Gastrocnemius medialis (tissue), 4 donors: ENCODE results near the gene PRKCE. TPM values are rescaled to one million over a fixed set of nuclear protein-coding genes. Genes with fewer than 3 reads are reported as not detected.

Experiments
- ATAC-seq, 2 donors: fragments of 150-250 bp; one replicate each; pipeline ENCODE4 v1.9.1; 2016
- DNase-seq, 2 donors: peaks; one replicate each; pipeline ENCODE4 v3.0.0-alpha.2; 2019
- H3K27ac ChIP-seq, 4 donors: fragments of 200-600 bp; sonication (generic); 1 replicate in 1 of 4; 2 replicates in 3 of 4; pipeline ENCODE4 v1.5.1; 2016 to 2018; ENCODE audit warnings: mild to moderate bottlenecking in 2 of 4, moderate library complexity in 1 of 4
- H3K27me3 ChIP-seq, 3 donors: fragments of 200-600 bp; sonication (generic) in 2 of 3; 1 replicate in 1 of 3; 2 replicates in 2 of 3; pipeline versions ENCODE4 v1.5.1 to v1.6.0; 2016 to 2019; ENCODE audit warnings: mild to moderate bottlenecking in 1 of 3, moderate library complexity in 1 of 3
- H3K36me3 ChIP-seq, 2 donors: fragments of 200-600 bp; sonication (generic) in 1 of 2; one replicate each; pipeline ENCODE4 v1.5.1; 2017 to 2018
- H3K4me1 ChIP-seq, 2 donors: fragments of 200-600 bp; sonication (generic) in 1 of 2; one replicate each; pipeline ENCODE4 v1.5.1; 2016 to 2017; ENCODE audit warnings: mild to moderate bottlenecking in 2 of 2
- H3K4me3 ChIP-seq, 4 donors: fragments of 200-600 bp; sonication (generic) in 3 of 4; 1 replicate in 1 of 4; 2 replicates in 3 of 4; pipeline ENCODE4 v1.5.1; 2016 to 2019; ENCODE audit warnings: mild to moderate bottlenecking in 2 of 4
- H3K9me3 ChIP-seq, 3 donors: fragments of 200-600 bp; sonication (generic) in 2 of 3; 1 replicate in 1 of 3; 2 replicates in 2 of 3; pipeline ENCODE4 v1.5.1; 2016 to 2019
- CTCF ChIP-seq, 5 experiments: fragments of 450-650 bp in 3 of 5; fragments of 200-600 bp in 2 of 5; sonication (generic) in 2 of 5; IDR thresholded peaks in 4 of 5; conservative IDR thresholded peaks in 1 of 5; 1 replicate in 4 of 5; 2 replicates in 1 of 5; pipeline ENCODE4 v1.5.1; 2016 to 2019; ENCODE audit warnings: antibody characterized with exemption in 5 of 5, mild to moderate bottlenecking in 3 of 5, moderate library complexity in 3 of 5
- POLR2A ChIP-seq, 2 donors: fragments of 450-650 bp; IDR thresholded peaks; one replicate each; pipeline ENCODE4 v1.6.1; 2017; ENCODE audit warnings: antibody characterized with exemption in 2 of 2, mild to moderate bottlenecking in 2 of 2, moderate library complexity in 2 of 2
- in situ Hi-C, 4 donors: fragments of 200-750 bp; cut with MboI; loops; one replicate each; pipeline versions ENCODE4 v1.15.0 to v1.8.0; 2017; ENCODE audit warnings: low sequenced_read_pairs in 4 of 4
- intact Hi-C: fragments of 100-400 bp; cut with DNase I; formaldehyde crosslinking; loops from one replicate; pipeline ENCODE4 v1.15.1; 2023; ENCODE audit warnings: low total_unique reads
- total RNA-seq, 4 donors: library from RNA; depleted of rRNA; stranded (reverse); fragments of >200 nt; gene quantifications; one replicate each; pipeline versions ENCODE4 v1.1.0 to v1.2.3, GENCODE V29; 2016

The PRKCE gene
- total RNA-seq, 4 donors from 2014 or later = 5.8 to 28.9 (median 11.8) TPM

GRCh38 chr2:46018773-46019591 lies 367.5 kb downstream of the PRKCE start:
- ATAC-seq = no peak
- intact Hi-C loops = no loop called here
- in situ Hi-C loops = loop anchor here in 1 of 4 donors (10.0 kb wide), 1 partner anchor 346 kb away; no protein-coding TSS in a partner anchor

GRCh38 chr2:46020416-46020815 lies 368.9 kb downstream of the PRKCE start:
- no peak for ATAC-seq
- Histone ChIP-seq H3K9me3 (no peaks in the 10 kb centered on the region), H3K4me3 (no peak overlapping the region), H3K27me3 (no peaks in the 10 kb centered on the region), H3K27ac (no peak overlapping the region), H3K36me3 (no peaks in the 10 kb centered on the region), H3K4me1 (peaks cover 0 to 5% of the 10 kb centered on the region in 2 donors)
- in situ Hi-C loops (no loop called here), intact Hi-C loops (no loop called here)
- DNase-seq = no peak
- TF ChIP-seq CTCF (IDR thresholded peaks at IDR 0.05 in 4 of 5, conservative IDR thresholded peaks at IDR 0.05 in 1 of 5) (no peak), POLR2A (IDR thresholded peaks at IDR 0.05) (no peak)

More at GRCh38 chr2:46018773-46019591, 367.5 kb downstream of the PRKCE start:
- Histone ChIP-seq H3K9me3 (no peaks in the 10 kb centered on the region), H3K36me3 (no peaks in the 10 kb centered on the region), H3K4me3 (no peak overlapping the region), H3K27me3 (no peaks in the 10 kb centered on the region), H3K4me1 (peaks cover 0 to 4% of the 10 kb centered on the region in 2 donors), H3K27ac (no peak overlapping the region)
- no peak for DNase-seq
- TF ChIP-seq CTCF (IDR thresholded peaks at IDR 0.05 in 4 of 5, conservative IDR thresholded peaks at IDR 0.05 in 1 of 5) = no peak
- TF ChIP-seq POLR2A (IDR thresholded peaks at IDR 0.05) = no peak

- Histone ChIP-seq H3K27me3 (no peaks in the 10 kb centered on the region), H3K9me3 (no peaks in the 10 kb centered on the region), H3K36me3 (no peaks in the 10 kb centered on the region), H3K4me3 (no peak overlapping the region), H3K27ac (peak overlapping the region in 1 of 4 donors; percentile 48), H3K4me1 (peaks cover 0 to 5% of the 10 kb centered on the region in 2 donors)
- intact Hi-C loops (no loop called here), in situ Hi-C loops (no loop called here)
- ATAC-seq (no peak), DNase-seq (no peak)
- TF ChIP-seq CTCF (IDR thresholded peaks at IDR 0.05 in 4 of 5, conservative IDR thresholded peaks at IDR 0.05 in 1 of 5) = no peak
- TF ChIP-seq POLR2A (IDR thresholded peaks at IDR 0.05) = no peak
Measured at GRCh38 chr2:46023165-46023854, 371.8 kb downstream of the PRKCE start.

GRCh38 chr2:46024146-46024779 lies 372.8 kb downstream of the PRKCE start:
- TF ChIP-seq POLR2A (IDR thresholded peaks at IDR 0.05) (no peak), CTCF (IDR thresholded peaks at IDR 0.05 in 4 of 5, conservative IDR thresholded peaks at IDR 0.05 in 1 of 5) (no peak)
- ATAC-seq = no peak
- Histone ChIP-seq H3K9me3 (no peaks in the 10 kb centered on the region), H3K27me3 (no peaks in the 10 kb centered on the region), H3K4me1 (peaks cover 0 to 5% of the 10 kb centered on the region in 2 donors), H3K36me3 (no peaks in the 10 kb centered on the region), H3K4me3 (no peak overlapping the region), H3K27ac (peak overlapping the region in 2 of 4 donors; percentile 25 to 48)
- no peak for DNase-seq
- in situ Hi-C loops = no loop called here
- intact Hi-C loops = no loop called here
